Measurements from ENCODE around the gene TM9SF3. TPM values are rescaled to one million over a fixed set of nuclear protein-coding genes. Genes with fewer than 3 reads are reported as not detected.
"Not testable (repeated sequence)": the region's sequence is repeated elsewhere in the genome, so short reads cannot be mapped to it uniquely, and the experiment has no call there.

Gene TM9SF3
- total RNA-seq, 4 donors from 2014 or later: 27.5 to 32.4 (median 31.0) TPM

- intact Hi-C loops (cut with DNase I; ENCODE audit: low total_unique reads) (no loop called here), in situ Hi-C loops (cut with MboI; ENCODE audit: low sequenced_read_pairs in 4 of 4) (no loop called here)
- H3K36me3 ChIP-seq: no peaks in the 10 kb centered on the region
- no peak for DNase-seq
- peaks cover 56 to 58% of the 10 kb centered on the region in 2 donors for H3K4me1 ChIP-seq
- no peak for ATAC-seq
- TF ChIP-seq CTCF (IDR thresholded peaks at IDR 0.05 in 4 of 5, conservative IDR thresholded peaks at IDR 0.05 in 1 of 5) (no peak), POLR2A (IDR thresholded peaks at IDR 0.05) (no peak)
- H3K9me3 ChIP-seq: no peaks in the 10 kb centered on the region
- H3K27ac ChIP-seq: no peak overlapping the region
- H3K4me3 ChIP-seq: no peak overlapping the region
- no peaks in the 10 kb centered on the region for H3K27me3 ChIP-seq
Measured at GRCh38 chr10:96576277-96576980, 10.4 kb downstream of the TM9SF3 start.

- ATAC-seq; H3K4me3 ChIP-seq; H3K27ac ChIP-seq; H3K36me3 ChIP-seq; in situ Hi-C loops (cut with MboI; ENCODE audit: low sequenced_read_pairs in 4 of 4); intact Hi-C loops (cut with DNase I; ENCODE audit: low total_unique reads); H3K9me3 ChIP-seq; DNase-seq; H3K27me3 ChIP-seq: not testable (repeated sequence)
- H3K4me1 ChIP-seq: peaks cover 52 to 58% of the 10 kb centered on the region in 2 donors
Measured at GRCh38 chr10:96574564-96574963, 12.2 kb downstream of the TM9SF3 start.

- Histone ChIP-seq H3K27me3 (no peaks in the 10 kb centered on the region), H3K4me3 (no peak overlapping the region), H3K4me1 (peaks cover 41 to 55% of the 10 kb centered on the region in 2 donors), H3K9me3 (no peaks in the 10 kb centered on the region), H3K36me3 (no peaks in the 10 kb centered on the region), H3K27ac (peak overlapping the region in 2 of 4 donors; percentile 14 to 44)
- in situ Hi-C loops (cut with MboI; ENCODE audit: low sequenced_read_pairs in 4 of 4): no loop called here
- ATAC-seq: peak in 1 of 2 donors; percentile 62
- DNase-seq: no peak
- intact Hi-C loops (cut with DNase I; ENCODE audit: low total_unique reads): no loop called here
- no peak for TF ChIP-seq POLR2A (IDR thresholded peaks at IDR 0.05)
- TF ChIP-seq CTCF (IDR thresholded peaks at IDR 0.05 in 4 of 5, conservative IDR thresholded peaks at IDR 0.05 in 1 of 5): no peak
Measured at GRCh38 chr10:96573036-96573435, 13.8 kb downstream of the TM9SF3 start.

- intact Hi-C loops (cut with DNase I; ENCODE audit: low total_unique reads) (no loop called here), in situ Hi-C loops (cut with MboI; ENCODE audit: low sequenced_read_pairs in 4 of 4) (no loop called here)
- TF ChIP-seq CTCF (IDR thresholded peaks at IDR 0.05 in 4 of 5, conservative IDR thresholded peaks at IDR 0.05 in 1 of 5): no peak
- no peak for TF ChIP-seq POLR2A (IDR thresholded peaks at IDR 0.05)
- DNase-seq (no peak), ATAC-seq (no peak)
- Histone ChIP-seq H3K36me3 (no peaks in the 10 kb centered on the region), H3K4me3 (no peak overlapping the region), H3K4me1 (peaks cover 26 to 47% of the 10 kb centered on the region in 2 donors), H3K27ac (no peak overlapping the region), H3K9me3 (no peaks in the 10 kb centered on the region), H3K27me3 (no peaks in the 10 kb centered on the region)
Measured at GRCh38 chr10:96570983-96571964, 15.5 kb downstream of the TM9SF3 start.

- intact Hi-C loops (cut with DNase I; ENCODE audit: low total_unique reads): no loop called here
- no peak for TF ChIP-seq CTCF (IDR thresholded peaks at IDR 0.05 in 4 of 5, conservative IDR thresholded peaks at IDR 0.05 in 1 of 5)
- TF ChIP-seq POLR2A (IDR thresholded peaks at IDR 0.05): no peak
- Histone ChIP-seq H3K4me1 (peaks cover 26 to 45% of the 10 kb centered on the region in 2 donors), H3K27me3 (no peaks in the 10 kb centered on the region), H3K4me3 (no peak overlapping the region), H3K9me3 (no peaks in the 10 kb centered on the region), H3K27ac (no peak overlapping the region), H3K36me3 (no peaks in the 10 kb centered on the region)
- DNase-seq (no peak), ATAC-seq (no peak)
- in situ Hi-C loops (cut with MboI; ENCODE audit: low sequenced_read_pairs in 4 of 4): no loop called here
Measured at GRCh38 chr10:96570511-96570910, 16.3 kb downstream of the TM9SF3 start.

Measured in gastrocnemius medialis (tissue), 4 donors.